Measurements from ENCODE around the gene TMPRSS6. TPM values are rescaled to one million over a fixed set of nuclear protein-coding genes. Genes with fewer than 3 reads are reported as not detected.

The TMPRSS6 gene
- total and polyA plus RNA-seq, 2 donors (not counting 1 experiment from before 2014, with no cell fraction given), result 0.03 TPM; not detected in 1

DNA sequence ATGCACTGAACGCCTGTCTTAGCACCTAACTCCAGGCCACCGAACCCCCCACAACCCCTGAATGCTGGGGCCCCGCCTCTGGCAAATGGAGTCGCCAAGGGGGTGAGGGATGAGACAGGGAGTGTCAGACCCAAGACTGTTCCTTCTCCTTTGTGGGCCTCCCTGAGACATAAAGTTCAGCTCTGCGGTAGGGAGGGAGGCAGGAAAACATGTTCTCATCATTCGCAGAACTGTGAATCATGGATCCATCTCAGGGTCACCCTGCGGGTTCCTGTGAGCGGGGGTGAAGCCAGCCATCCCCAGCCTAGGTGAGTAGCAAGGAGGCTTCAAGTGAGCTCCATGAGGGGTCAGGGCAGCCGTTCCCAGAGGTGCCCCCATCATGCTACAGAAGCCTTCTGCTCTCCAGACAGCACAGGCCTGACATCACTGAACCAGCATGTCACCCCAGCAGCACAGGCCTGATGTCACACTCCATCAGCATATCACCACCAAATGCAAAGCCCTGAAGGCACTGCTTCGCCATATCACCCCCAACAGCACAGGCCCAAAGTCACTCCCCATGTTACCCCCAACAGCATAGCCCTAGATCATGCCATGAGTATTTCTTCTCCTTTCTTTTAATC, 27.2 kb downstream of the TMPRSS6 start:
- ATAC-seq (ENCODE audit: low read depth) (no peak), DNase-seq (no peak)
- Histone ChIP-seq H3K9me3 (ENCODE audit: control extremely low read depth in 1 of 3, control insufficient read depth in 2 of 3, insufficient read depth in 1 of 3, low read length in 2 of 3) (no peaks in the 10 kb centered on the region), H4K20me1 (ENCODE audit: control insufficient read depth, insufficient read depth, low read length, poor library complexity, severe bottlenecking) (no peaks in the 10 kb centered on the region), H3K4me3 (ENCODE audit: control extremely low read depth in 1 of 5, extremely low read depth in 1 of 5, insufficient read depth in 1 of 5, low read depth in 2 of 5, low read length in 4 of 5) (no peak overlapping the region), H3K27ac (ENCODE audit: low read length in 2 of 2) (no peak overlapping the region), H3K9ac (ENCODE audit: low read length) (no peak overlapping the region), H3K4me2 (replicated peaks; ENCODE audit: low read depth, low read length, poor library complexity, severe bottlenecking) (no peak overlapping the region), H3K79me2 (ENCODE audit: control insufficient read depth, insufficient read depth, low read length) (no peaks in the 10 kb centered on the region), H3K27me3 (replicated peaks in 1 of 4; ENCODE audit: control extremely low read depth in 1 of 4, control insufficient read depth in 3 of 4, insufficient read depth in 4 of 4, low read length in 3 of 4) (peaks cover 0 to 4% (median 0%) of the 10 kb centered on the region in 4 experiments), H2AFZ (ENCODE audit: insufficient read depth, low read depth, low read length, poor library complexity, severe bottlenecking) (no peak overlapping the region), H3K4me1 (ENCODE audit: control insufficient read depth in 2 of 2, insufficient read depth in 2 of 2, low read length in 2 of 2) (peaks cover 4 to 15% of the 10 kb centered on the region in 2 donors), H3K36me3 (replicated peaks in 1 of 2; ENCODE audit: control extremely low read depth in 1 of 2, control insufficient read depth in 1 of 2, extremely low read depth in 1 of 2, insufficient read depth in 2 of 2, low read length in 1 of 2) (no peaks in the 10 kb centered on the region)
- Mint-ChIP-seq H3K27ac (no peak overlapping the region), H3K4me3 (no peak overlapping the region), H3K9me3 (ENCODE audit: insufficient read depth) (no peaks in the 10 kb centered on the region), H3K27me3 (peaks cover 7% of the 10 kb centered on the region), H3K4me1 (peaks cover 22% of the 10 kb centered on the region)
- ChIA-PET POLR2A (no interaction called here), CTCF (no interaction called here)
- intact Hi-C loops (cut with micrococcal nuclease), result no loop called here
- no peak for TF ChIP-seq EZH2 (IDR thresholded peaks at IDR 0.05; ENCODE audit: borderline replicate concordance, insufficient read depth, low read depth, low read length, poor library complexity, severe bottlenecking)
- TF ChIP-seq, protein P1, sequence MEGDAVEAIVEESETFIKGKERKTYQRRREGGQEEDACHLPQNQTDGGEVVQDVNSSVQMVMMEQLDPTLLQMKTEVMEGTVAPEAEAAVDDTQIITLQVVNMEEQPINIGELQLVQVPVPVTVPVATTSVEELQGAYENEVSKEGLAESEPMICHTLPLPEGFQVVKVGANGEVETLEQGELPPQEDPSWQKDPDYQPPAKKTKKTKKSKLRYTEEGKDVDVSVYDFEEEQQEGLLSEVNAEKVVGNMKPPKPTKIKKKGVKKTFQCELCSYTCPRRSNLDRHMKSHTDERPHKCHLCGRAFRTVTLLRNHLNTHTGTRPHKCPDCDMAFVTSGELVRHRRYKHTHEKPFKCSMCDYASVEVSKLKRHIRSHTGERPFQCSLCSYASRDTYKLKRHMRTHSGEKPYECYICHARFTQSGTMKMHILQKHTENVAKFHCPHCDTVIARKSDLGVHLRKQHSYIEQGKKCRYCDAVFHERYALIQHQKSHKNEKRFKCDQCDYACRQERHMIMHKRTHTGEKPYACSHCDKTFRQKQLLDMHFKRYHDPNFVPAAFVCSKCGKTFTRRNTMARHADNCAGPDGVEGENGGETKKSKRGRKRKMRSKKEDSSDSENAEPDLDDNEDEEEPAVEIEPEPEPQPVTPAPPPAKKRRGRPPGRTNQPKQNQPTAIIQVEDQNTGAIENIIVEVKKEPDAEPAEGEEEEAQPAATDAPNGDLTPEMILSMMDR (IDR thresholded peaks at IDR 0.05), result no peak
- 92% methylated on average over 7 of the region's 10 CpGs for WGBS (ENCODE audit: insufficient coverage)

DNA sequence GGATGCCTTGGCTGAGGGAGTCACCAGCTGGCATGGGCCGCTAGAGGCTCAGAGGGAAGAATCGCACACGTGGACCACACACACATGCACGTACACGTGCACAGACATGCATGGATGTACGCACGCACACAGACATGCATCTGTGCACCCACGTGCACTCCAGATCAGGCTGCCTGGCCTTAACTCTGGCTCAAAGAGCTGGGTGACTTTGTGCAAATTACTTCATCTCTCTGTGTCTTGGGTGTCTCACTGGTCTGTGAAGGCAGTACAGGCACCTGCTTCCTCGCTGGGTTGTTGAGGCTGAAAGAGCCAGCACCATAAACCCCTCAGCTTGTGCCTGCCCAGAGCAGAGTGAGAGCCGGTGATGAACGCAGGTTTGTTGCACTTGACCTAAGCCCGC, 28.7 kb downstream of the TMPRSS6 start:
- H3K4me3 ChIP-seq (ENCODE audit: control extremely low read depth in 1 of 5, extremely low read depth in 1 of 5, insufficient read depth in 1 of 5, low read depth in 2 of 5, low read length in 4 of 5), result no peak overlapping the region
- H3K4me2 ChIP-seq (replicated peaks; ENCODE audit: low read depth, low read length, poor library complexity, severe bottlenecking), result no peak overlapping the region
- ChIA-PET CTCF (interaction anchor here (1.1 kb wide), 1 partner anchor 180 kb away, joined by 3 read pairs; no protein-coding TSS in a partner anchor), POLR2A (no interaction called here)
- no peak overlapping the region for H3K27ac ChIP-seq (ENCODE audit: low read length in 2 of 2)
- ATAC-seq (ENCODE audit: low read depth) (no peak), DNase-seq (no peak)
- Mint-ChIP-seq H3K4me1 (peaks cover 22% of the 10 kb centered on the region), H3K4me3 (no peak overlapping the region), H3K27me3 (peaks cover 7% of the 10 kb centered on the region), H3K9me3 (ENCODE audit: insufficient read depth) (no peaks in the 10 kb centered on the region), H3K27ac (no peak overlapping the region)
- no peaks in the 10 kb centered on the region for H3K79me2 ChIP-seq (ENCODE audit: control insufficient read depth, insufficient read depth, low read length)
- WGBS (ENCODE audit: insufficient coverage), result 91% methylated on average over 12 of the region's 12 CpGs
- intact Hi-C loops (cut with micrococcal nuclease), result no loop called here
- no peak for TF ChIP-seq EZH2 (IDR thresholded peaks at IDR 0.05; ENCODE audit: borderline replicate concordance, insufficient read depth, low read depth, low read length, poor library complexity, severe bottlenecking)
- TF ChIP-seq, protein P1 (IDR thresholded peaks at IDR 0.05), result no peak
- no peaks in the 10 kb centered on the region for H3K36me3 ChIP-seq (replicated peaks in 1 of 2; ENCODE audit: control extremely low read depth in 1 of 2, control insufficient read depth in 1 of 2, extremely low read depth in 1 of 2, insufficient read depth in 2 of 2, low read length in 1 of 2)
- H4K20me1 ChIP-seq (ENCODE audit: control insufficient read depth, insufficient read depth, low read length, poor library complexity, severe bottlenecking), result no peaks in the 10 kb centered on the region
- H2AFZ ChIP-seq (ENCODE audit: insufficient read depth, low read depth, low read length, poor library complexity, severe bottlenecking), result no peak overlapping the region
- peaks cover 4 to 15% of the 10 kb centered on the region in 2 donors for H3K4me1 ChIP-seq (ENCODE audit: control insufficient read depth in 2 of 2, insufficient read depth in 2 of 2, low read length in 2 of 2)
- no peaks in the 10 kb centered on the region for H3K9me3 ChIP-seq (ENCODE audit: control extremely low read depth in 1 of 3, control insufficient read depth in 2 of 3, insufficient read depth in 1 of 3, low read length in 2 of 3)
- H3K9ac ChIP-seq (ENCODE audit: low read length), result no peak overlapping the region
- H3K27me3 ChIP-seq (replicated peaks in 1 of 4; ENCODE audit: control extremely low read depth in 1 of 4, control insufficient read depth in 3 of 4, insufficient read depth in 4 of 4, low read length in 3 of 4), result peaks cover 0 to 15% (median 0%) of the 10 kb centered on the region in 4 experiments
